ENCODE measurements around the gene OVAAL.

The OVAAL gene

DNA sequence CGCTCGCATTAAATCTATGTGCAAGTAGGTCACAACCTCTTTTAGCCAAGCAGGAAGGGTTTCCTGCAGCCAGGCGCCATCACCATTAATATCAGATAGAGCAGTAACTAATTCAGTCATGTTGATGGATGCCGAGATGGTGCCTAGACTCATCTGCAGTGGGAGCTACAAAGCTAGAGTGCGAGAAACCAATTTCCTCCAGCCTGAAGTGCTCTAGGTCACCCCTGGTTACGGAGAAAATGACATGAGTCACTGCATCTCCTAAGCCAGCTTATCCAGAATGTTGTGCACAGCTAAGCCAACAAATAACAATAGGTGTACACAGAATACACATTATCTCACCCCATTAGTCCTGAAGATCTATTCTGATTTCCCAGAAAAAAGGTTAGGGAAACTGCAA is 36.0 kb downstream of the OVAAL start:
- H3K27ac ChIP-seq, result no peak overlapping the region
- TF ChIP-seq ZFX (IDR thresholded peaks at IDR 0.05), result no peak
- TF ChIP-seq, protein P1, sequence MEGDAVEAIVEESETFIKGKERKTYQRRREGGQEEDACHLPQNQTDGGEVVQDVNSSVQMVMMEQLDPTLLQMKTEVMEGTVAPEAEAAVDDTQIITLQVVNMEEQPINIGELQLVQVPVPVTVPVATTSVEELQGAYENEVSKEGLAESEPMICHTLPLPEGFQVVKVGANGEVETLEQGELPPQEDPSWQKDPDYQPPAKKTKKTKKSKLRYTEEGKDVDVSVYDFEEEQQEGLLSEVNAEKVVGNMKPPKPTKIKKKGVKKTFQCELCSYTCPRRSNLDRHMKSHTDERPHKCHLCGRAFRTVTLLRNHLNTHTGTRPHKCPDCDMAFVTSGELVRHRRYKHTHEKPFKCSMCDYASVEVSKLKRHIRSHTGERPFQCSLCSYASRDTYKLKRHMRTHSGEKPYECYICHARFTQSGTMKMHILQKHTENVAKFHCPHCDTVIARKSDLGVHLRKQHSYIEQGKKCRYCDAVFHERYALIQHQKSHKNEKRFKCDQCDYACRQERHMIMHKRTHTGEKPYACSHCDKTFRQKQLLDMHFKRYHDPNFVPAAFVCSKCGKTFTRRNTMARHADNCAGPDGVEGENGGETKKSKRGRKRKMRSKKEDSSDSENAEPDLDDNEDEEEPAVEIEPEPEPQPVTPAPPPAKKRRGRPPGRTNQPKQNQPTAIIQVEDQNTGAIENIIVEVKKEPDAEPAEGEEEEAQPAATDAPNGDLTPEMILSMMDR (conservative IDR thresholded peaks at IDR 0.05), result no peak

DNA sequence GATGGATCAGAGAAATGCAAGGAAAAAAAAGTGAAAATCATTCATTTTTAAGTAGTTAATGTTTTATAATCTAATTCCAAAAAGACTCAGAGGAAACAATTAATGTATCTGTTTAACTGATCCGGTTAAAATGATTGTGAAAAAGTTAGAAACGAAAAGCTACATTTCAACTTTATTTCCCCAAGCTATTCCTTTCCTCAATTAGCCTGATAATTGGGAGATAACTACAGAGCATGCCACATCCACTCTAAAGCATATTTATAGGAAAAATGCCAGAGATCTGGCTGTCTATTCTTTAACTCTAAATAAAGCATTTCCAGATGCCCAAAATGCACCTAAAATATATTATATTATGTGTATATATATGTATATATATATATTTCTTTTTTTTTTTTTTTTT is 37.2 kb downstream of the OVAAL start:
- TF ChIP-seq, protein P1 (conservative IDR thresholded peaks at IDR 0.05), result no peak
- no peak for TF ChIP-seq ZFX (IDR thresholded peaks at IDR 0.05)
- no peak overlapping the region for H3K27ac ChIP-seq

DNA sequence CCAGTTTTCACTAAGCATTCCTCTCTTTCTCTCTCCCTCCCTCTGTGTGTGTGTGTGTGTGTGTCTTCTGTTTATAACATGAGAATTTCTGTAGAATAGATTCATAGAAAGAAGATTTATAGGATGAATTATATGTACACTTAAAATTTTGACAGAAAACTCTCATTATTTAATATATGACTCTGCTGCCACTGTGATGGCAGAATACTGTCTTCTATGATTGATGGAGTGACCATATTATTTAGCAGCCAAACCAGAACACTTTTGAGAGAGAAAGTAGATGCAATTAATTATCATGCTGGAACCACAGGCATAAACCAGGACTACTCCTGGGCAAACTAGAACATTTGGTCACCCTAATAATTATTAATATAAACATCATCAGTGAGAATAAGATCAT is 38.8 kb downstream of the OVAAL start:
- H3K27ac ChIP-seq, result no peak overlapping the region
- TF ChIP-seq ZFX (IDR thresholded peaks at IDR 0.05), result no peak
- TF ChIP-seq, protein P1 (conservative IDR thresholded peaks at IDR 0.05), result no peak

DNA sequence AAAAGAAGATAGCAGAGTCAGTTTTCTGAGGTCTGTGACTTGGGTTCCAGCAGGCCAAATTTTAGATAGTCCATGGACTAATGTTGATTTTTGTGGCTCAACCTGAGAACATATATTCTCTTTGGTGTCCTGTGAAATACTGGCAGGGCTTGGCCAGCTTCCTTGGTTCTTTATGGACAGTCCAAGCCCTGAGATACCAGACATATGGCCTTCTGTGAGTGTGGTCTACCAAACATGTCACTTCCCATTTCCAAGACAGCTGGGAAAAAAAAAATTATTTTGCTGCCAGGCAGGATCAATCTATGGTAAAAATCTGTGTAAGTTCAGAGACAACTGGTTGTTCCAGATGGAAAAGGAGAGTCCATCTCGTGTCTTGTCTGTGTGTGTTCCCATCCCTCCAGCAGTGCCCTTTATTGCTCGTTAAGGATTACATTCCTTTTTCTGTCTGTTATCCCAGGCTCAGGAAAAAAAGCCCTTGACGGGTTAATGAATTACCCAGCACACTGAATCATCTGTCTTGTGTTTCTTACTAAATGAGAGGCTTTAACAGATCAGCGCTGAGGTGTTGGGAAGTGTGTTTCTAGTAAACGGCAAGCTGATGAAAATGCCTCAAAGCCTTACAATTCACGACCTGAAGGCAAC is 39.7 kb downstream of the OVAAL start:
- no peak overlapping the region for H3K27ac ChIP-seq
- TF ChIP-seq ZFX (IDR thresholded peaks at IDR 0.05), result no peak
- TF ChIP-seq, protein P1 (conservative IDR thresholded peaks at IDR 0.05), result no peak

DNA sequence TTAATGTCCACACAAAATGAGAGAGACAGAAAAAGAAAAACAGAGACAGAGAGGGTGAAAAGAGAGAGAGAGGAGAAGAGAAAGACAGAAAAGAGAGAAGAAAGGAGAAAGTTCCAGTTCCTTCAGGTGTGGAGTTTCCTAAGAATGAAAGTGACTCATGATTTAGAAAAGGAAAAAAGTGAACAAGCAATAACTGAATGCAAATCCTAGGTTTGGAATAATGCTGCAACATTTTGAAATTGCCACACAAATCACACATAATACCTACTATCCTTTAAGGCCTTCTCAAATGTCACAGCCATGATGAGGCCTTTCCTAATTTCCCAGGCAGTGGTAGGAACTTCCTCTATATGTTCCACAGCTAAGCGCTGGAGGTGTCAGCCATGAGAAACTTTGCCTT is 41.6 kb downstream of the OVAAL start:
- TF ChIP-seq, protein P1 (conservative IDR thresholded peaks at IDR 0.05), result no peak
- TF ChIP-seq ZFX (IDR thresholded peaks at IDR 0.05), result no peak
- no peak overlapping the region for H3K27ac ChIP-seq

DNA sequence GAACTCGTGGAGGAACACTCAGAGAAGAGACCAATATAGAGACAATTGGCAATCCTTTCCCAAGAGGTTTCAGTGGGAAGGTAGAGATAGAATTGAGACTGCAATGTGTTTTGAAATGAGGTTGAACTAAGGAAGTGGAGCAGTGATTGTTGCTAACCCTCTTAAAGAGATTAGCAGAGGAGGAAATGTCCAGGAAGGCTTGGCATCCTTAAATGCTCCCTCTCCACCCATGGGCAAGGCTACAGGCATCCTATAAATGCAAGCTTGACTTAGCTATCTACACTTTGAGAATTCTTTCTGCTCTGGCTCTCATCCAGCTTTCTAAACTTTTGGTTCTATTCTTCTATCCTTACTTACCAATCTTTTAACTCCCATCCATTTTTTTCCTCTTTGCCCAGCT is 42.7 kb downstream of the OVAAL start:
- no peak overlapping the region for H3K27ac ChIP-seq
- no peak for TF ChIP-seq ZFX (IDR thresholded peaks at IDR 0.05)
- TF ChIP-seq, protein P1 (conservative IDR thresholded peaks at IDR 0.05), result no peak

DNA sequence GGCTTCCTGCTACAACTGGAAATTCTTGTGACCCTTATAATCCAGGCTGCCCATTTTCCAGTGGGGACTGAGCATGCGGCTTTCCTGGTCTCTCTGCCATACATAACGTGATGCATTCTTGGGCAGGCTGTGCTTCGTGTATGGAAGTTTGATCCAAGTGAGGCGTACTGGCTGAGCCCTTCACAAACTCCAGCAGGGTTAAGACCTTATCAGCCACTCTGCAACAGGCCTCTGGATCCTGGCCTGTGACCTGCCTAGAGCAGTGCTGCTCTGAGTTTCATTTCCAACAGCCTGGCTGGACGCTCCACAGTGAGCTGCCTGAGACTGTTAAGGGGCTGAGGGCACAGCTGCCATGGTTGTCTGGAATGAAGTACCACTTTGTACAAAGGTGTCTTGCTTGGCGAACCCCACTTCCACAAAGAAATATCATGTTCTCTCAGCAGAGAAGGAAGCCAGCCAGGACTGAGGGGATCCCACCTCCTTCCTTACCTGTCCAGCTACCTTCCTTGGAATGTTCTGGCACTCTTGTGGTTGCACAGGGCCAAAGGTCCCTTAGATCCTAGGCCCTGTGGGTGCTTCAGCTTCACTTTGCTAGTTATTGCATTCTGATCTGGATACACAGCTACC is 44.6 kb downstream of the OVAAL start:
- H3K27ac ChIP-seq, result no peak overlapping the region
- TF ChIP-seq, protein P1 (conservative IDR thresholded peaks at IDR 0.05), result no peak
- no peak for TF ChIP-seq ZFX (IDR thresholded peaks at IDR 0.05)
